ENCODE measurements around the gene GOT1.

The GOT1 gene

GRCh38 chr10:99450156-99450555, 19.7 kb upstream of the GOT1 start:
- no peaks in the 10 kb centered on the region for H3K27me3 ChIP-seq (ENCODE audit: control insufficient read depth, insufficient read depth, low read length)
- no peak overlapping the region for H3K9ac ChIP-seq
- no peaks in the 10 kb centered on the region for H3K36me3 ChIP-seq (ENCODE audit: control insufficient read depth, insufficient read depth, low read length)
- TF ChIP-seq CTCF (IDR thresholded peaks at IDR 0.05): no peak
- no peak overlapping the region for H2AFZ ChIP-seq
- H3K4me2 ChIP-seq (ENCODE audit: low read length): no peak overlapping the region
- H3K9me3 ChIP-seq (ENCODE audit: control insufficient read depth, low read length): no peaks in the 10 kb centered on the region
- H3K27ac ChIP-seq: no peak overlapping the region
- peaks cover 7% of the 10 kb centered on the region for H3K4me1 ChIP-seq
- H3K79me2 ChIP-seq: no peaks in the 10 kb centered on the region
- no peak overlapping the region for H3K4me3 ChIP-seq (ENCODE audit: low read depth, low read length)

- no peak for TF ChIP-seq CTCF (IDR thresholded peaks at IDR 0.05)
These were observed 18.6 kb upstream of the GOT1 start for GRCh38 chr10:99449023-99449422.

GRCh38 chr10:99444383-99445045, 14.1 kb upstream of the GOT1 start:
- Histone ChIP-seq H3K79me2 (peaks cover 3% of the 10 kb centered on the region), H3K36me3 (ENCODE audit: control insufficient read depth, insufficient read depth, low read length) (no peaks in the 10 kb centered on the region), H3K27ac (no peak overlapping the region), H3K9me3 (ENCODE audit: control insufficient read depth, low read length) (no peaks in the 10 kb centered on the region), H3K27me3 (ENCODE audit: control insufficient read depth, insufficient read depth, low read length) (no peaks in the 10 kb centered on the region), H2AFZ (no peak overlapping the region), H3K4me3 (ENCODE audit: low read depth, low read length) (no peak overlapping the region), H3K4me2 (ENCODE audit: low read length) (no peak overlapping the region), H3K4me1 (no peaks in the 10 kb centered on the region), H3K9ac (no peak overlapping the region)
- TF ChIP-seq CTCF (IDR thresholded peaks at IDR 0.05): no peak

More at GRCh38 chr10:99449023-99449422, 18.6 kb upstream of the GOT1 start:
- Histone ChIP-seq H3K27ac (no peak overlapping the region), H3K27me3 (ENCODE audit: control insufficient read depth, insufficient read depth, low read length) (no peaks in the 10 kb centered on the region), H2AFZ (no peak overlapping the region), H3K4me1 (peaks cover 7% of the 10 kb centered on the region), H3K4me3 (ENCODE audit: low read depth, low read length) (no peak overlapping the region), H3K36me3 (ENCODE audit: control insufficient read depth, insufficient read depth, low read length) (no peaks in the 10 kb centered on the region), H3K4me2 (ENCODE audit: low read length) (no peak overlapping the region), H3K79me2 (no peaks in the 10 kb centered on the region), H3K9me3 (ENCODE audit: control insufficient read depth, low read length) (no peaks in the 10 kb centered on the region), H3K9ac (no peak overlapping the region)

GRCh38 chr10:99443500-99443899, 13.1 kb upstream of the GOT1 start:
- Histone ChIP-seq H3K27me3 (ENCODE audit: control insufficient read depth, insufficient read depth, low read length) (no peaks in the 10 kb centered on the region), H3K36me3 (ENCODE audit: control insufficient read depth, insufficient read depth, low read length) (no peaks in the 10 kb centered on the region), H3K9ac (no peak overlapping the region), H3K9me3 (ENCODE audit: control insufficient read depth, low read length) (no peaks in the 10 kb centered on the region), H3K27ac (no peak overlapping the region), H3K4me1 (no peaks in the 10 kb centered on the region), H3K79me2 (peaks cover 3% of the 10 kb centered on the region), H2AFZ (no peak overlapping the region), H3K4me2 (ENCODE audit: low read length) (no peak overlapping the region), H3K4me3 (ENCODE audit: low read depth, low read length) (no peak overlapping the region)
- no peak for TF ChIP-seq CTCF (IDR thresholded peaks at IDR 0.05)

GRCh38 chr10:99442394-99442793, 12.0 kb upstream of the GOT1 start:
- Histone ChIP-seq H3K4me1 (no peaks in the 10 kb centered on the region), H3K79me2 (peaks cover 3% of the 10 kb centered on the region), H3K27me3 (ENCODE audit: control insufficient read depth, insufficient read depth, low read length) (no peaks in the 10 kb centered on the region), H2AFZ (no peak overlapping the region), H3K27ac (no peak overlapping the region), H3K4me2 (ENCODE audit: low read length) (no peak overlapping the region), H3K4me3 (ENCODE audit: low read depth, low read length) (no peak overlapping the region), H3K9ac (no peak overlapping the region), H3K9me3 (ENCODE audit: control insufficient read depth, low read length) (no peaks in the 10 kb centered on the region), H3K36me3 (ENCODE audit: control insufficient read depth, insufficient read depth, low read length) (no peaks in the 10 kb centered on the region)
- no peak for TF ChIP-seq CTCF (IDR thresholded peaks at IDR 0.05)

Data from parathyroid adenoma (tissue), 2 donors.